Measurements from ENCODE around the gene DMXL2. TPM values are rescaled to one million over a fixed set of nuclear protein-coding genes. Genes with fewer than 3 reads are reported as not detected.
"Not testable (repeated sequence)": the region's sequence is repeated elsewhere in the genome, so short reads cannot be mapped to it uniquely, and the experiment has no call there.

Gene DMXL2
- total RNA-seq, 1 experiment from 2014 or later, result 31.2 TPM

DNA sequence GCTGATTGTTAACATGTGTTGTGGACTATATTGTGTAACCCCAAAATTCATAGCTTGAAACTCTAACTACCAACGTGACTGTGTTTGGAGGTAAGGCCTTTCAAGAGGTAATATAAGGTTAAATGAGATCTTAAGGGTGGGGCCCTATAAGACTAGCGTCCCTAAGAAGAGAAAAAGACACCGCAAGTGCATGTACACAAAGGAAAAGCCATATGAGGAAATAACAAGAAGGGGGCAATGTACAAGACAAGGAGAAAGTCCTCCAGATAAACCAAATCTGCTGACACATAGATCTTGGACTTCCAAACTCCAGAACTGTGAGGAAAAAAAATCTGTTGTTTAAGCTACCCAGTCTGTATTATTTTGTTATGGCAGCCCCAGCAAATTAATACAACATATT, 8.6 kb downstream of the DMXL2 start:
- no peaks in the 10 kb centered on the region for H3K27me3 ChIP-seq (replicated peaks)
- H3K4me1 ChIP-seq (replicated peaks), result no peaks in the 10 kb centered on the region
- no peak overlapping the region for H3K4me3 ChIP-seq
- no peak for DNase-seq (ENCODE audit: low read depth in 1 of 2, low spot score in 2 of 2)
- H3K36me3 ChIP-seq, result no peaks in the 10 kb centered on the region
- no peaks in the 10 kb centered on the region for H3K9me3 ChIP-seq (replicated peaks)
- no peak overlapping the region for H3K27ac ChIP-seq

DNA sequence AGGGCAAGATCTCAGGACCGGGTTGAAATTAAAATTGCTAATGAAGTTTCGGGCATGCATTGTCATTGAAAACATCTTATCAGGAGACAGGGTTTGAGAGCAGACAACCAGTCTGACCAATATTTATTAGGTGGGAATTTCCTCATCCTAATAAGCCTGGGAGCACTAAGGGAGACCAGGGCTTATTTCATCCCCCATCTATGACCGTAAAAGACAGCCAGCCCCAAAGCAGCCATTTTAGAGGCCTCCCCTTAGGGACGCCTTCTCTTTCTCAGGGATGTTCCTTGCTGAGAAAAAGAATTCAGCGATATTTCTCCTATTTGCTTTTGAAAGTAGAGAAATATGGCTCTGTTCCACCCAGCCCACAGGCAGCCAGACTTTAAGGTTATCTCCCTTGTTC, 9.9 kb downstream of the DMXL2 start:
- H3K4me3 ChIP-seq; DNase-seq (ENCODE audit: low read depth in 1 of 2, low spot score in 2 of 2); H3K27me3 ChIP-seq (replicated peaks); H3K4me1 ChIP-seq (replicated peaks); H3K36me3 ChIP-seq; H3K9me3 ChIP-seq (replicated peaks); H3K27ac ChIP-seq: not testable (repeated sequence)

DNA sequence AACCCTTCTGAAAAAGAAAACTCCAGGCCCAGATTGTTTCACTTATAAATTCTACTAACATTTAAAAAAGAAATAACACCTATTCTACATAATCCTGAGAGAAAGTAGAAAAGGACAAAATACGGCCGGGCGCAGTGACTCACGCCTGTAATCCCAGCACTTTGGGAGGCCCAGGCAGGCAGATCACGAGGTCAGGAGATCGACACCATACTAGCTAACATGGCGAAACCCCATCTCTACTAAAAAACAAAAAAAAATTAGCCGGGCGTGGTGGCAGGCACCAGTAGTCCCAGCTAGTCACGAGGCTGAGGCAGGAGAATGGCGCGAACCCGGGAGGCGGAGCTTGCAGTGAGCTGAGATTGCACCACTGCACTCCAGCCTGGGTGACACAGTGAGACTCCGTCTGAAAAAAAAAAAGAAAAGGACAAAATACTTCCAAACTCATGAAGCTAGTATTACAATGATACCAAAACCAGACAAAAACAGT, 19.1 kb downstream of the DMXL2 start:
- H3K9me3 ChIP-seq (replicated peaks); H3K36me3 ChIP-seq; H3K4me1 ChIP-seq (replicated peaks); DNase-seq (ENCODE audit: low read depth in 1 of 2, low spot score in 2 of 2); H3K27ac ChIP-seq; H3K27me3 ChIP-seq (replicated peaks); H3K4me3 ChIP-seq: not testable (repeated sequence)

DNA sequence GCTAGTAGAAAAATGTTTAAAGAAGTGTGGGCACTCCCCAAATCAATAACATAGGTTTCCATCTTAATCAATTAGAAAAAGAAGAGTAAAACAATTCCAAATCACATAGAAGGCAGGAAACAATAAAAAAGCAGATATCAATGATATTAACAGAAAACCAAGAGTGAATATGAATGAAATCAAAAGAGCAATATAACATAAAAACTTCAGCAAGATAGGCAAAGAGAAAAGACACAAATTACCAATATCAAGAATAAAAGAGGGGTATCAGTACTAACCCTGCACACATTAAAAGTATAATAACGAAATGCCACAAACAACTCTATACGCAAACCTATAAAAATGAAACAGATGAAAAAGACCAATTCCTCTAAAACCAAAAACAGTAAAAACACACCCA, 19.6 kb downstream of the DMXL2 start:
- DNase-seq (ENCODE audit: low read depth in 1 of 2, low spot score in 2 of 2), result no peak
- Histone ChIP-seq H3K4me1 (replicated peaks) (no peaks in the 10 kb centered on the region), H3K4me3 (no peak overlapping the region), H3K27ac (no peak overlapping the region), H3K27me3 (replicated peaks) (no peaks in the 10 kb centered on the region), H3K9me3 (replicated peaks) (no peaks in the 10 kb centered on the region), H3K36me3 (no peaks in the 10 kb centered on the region)

DNA sequence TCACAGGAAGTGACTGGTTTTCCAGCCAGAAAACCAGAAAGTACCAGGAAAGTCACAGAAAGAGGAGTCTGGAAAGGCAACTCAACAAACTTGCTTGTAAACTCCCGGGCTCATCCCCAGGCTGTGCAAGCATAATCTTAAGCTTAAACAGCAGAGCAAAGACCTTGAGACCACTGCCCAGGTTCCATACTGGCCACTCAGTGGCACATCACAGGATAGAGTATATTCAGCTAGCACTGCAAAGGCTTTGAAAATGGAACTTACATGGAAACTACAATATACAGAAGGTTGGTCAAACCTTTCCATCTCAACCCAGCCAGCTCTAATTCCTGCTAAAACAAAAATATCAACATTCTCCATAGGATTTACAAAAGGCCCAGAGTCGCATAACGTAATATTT, 20.1 kb downstream of the DMXL2 start:
- H3K36me3 ChIP-seq, result no peaks in the 10 kb centered on the region
- no peaks in the 10 kb centered on the region for H3K4me1 ChIP-seq (replicated peaks)
- H3K27me3 ChIP-seq (replicated peaks), result no peaks in the 10 kb centered on the region
- no peak overlapping the region for H3K4me3 ChIP-seq
- no peak for DNase-seq (ENCODE audit: low read depth in 1 of 2, low spot score in 2 of 2)
- H3K27ac ChIP-seq, result no peak overlapping the region
- H3K9me3 ChIP-seq (replicated peaks), result no peaks in the 10 kb centered on the region

DNA sequence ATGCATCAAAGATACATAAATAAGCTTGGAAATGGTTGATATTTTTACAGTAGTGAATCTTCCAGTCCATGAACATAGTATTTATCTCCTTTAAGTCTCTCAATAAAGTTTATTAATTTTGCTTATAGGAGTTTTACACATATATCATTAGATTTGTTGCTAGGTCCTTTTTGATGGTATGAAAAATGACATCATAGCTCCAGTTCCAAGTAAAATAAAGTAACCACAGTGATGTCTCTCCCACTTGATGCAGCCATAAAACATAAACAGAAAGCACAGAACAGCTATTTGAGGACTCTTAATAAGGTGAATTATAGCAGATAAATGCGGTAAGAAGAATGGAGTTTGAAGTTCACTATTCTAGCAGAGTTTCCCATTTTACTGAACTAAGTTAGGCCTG, 20.8 kb downstream of the DMXL2 start:
- Histone ChIP-seq H3K9me3 (replicated peaks) (no peaks in the 10 kb centered on the region), H3K4me1 (replicated peaks) (no peaks in the 10 kb centered on the region), H3K27me3 (replicated peaks) (no peaks in the 10 kb centered on the region), H3K36me3 (no peaks in the 10 kb centered on the region), H3K27ac (no peak overlapping the region), H3K4me3 (no peak overlapping the region)
- no peak for DNase-seq (ENCODE audit: low read depth in 1 of 2, low spot score in 2 of 2)

DNA sequence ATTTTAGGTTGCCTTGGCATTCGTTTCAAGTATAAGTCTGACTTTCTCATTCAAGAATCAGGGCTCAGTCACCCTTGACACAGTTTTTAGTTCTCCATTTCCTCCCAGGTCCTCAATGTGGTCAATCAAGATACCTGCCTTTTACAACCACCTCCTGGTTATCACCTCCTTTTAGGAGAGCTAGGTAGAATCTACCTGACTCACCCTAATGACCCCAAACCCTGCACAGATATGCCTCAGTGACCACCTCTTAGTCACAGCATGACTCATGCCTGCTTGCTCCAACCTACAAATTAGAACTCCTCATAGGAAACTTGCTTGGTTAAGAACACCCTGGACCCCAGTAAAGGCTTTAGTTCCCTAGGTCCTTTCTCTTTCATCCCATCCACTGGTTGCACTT, 22.5 kb downstream of the DMXL2 start:
- Histone ChIP-seq H3K9me3 (replicated peaks) (no peaks in the 10 kb centered on the region), H3K27ac (no peak overlapping the region), H3K36me3 (no peaks in the 10 kb centered on the region), H3K27me3 (replicated peaks) (no peaks in the 10 kb centered on the region), H3K4me1 (replicated peaks) (no peaks in the 10 kb centered on the region), H3K4me3 (no peak overlapping the region)
- DNase-seq (ENCODE audit: low read depth in 1 of 2, low spot score in 2 of 2), result no peak

DNA sequence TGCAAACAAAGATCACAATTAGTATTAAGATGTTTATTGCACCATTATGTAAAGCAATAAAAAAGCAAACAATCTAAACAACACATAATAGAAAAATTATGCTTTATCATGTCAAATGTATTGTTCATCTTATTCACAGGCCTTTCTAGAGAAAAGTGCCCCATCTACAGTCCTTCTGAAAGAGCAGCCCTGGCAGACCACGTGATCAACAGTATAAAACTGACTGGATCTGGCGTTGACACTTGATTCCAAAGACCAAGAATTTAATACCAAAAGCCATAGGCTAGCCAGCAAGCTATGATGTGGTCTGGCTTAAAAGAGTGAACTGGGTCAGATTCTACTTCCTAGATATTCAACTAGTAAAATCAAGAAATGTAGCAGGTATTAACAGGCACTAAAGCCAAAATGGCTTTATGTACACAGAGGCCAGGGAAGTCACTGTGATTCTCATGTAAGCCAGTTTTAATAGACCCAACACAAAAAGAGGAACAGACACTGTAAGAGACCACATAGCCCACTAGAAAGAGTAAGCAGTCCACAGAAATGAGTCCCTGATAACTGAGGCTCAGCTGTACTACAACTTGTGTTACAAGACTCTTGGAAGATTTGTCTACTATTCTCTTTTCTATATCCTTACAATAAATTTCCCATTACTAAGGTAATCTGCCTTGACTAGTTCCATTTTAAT, 32.5 kb downstream of the DMXL2 start:
- Histone ChIP-seq H3K4me1 (replicated peaks) (no peaks in the 10 kb centered on the region), H3K27me3 (replicated peaks) (no peaks in the 10 kb centered on the region), H3K27ac (no peak overlapping the region), H3K4me3 (no peak overlapping the region), H3K36me3 (no peaks in the 10 kb centered on the region), H3K9me3 (replicated peaks) (no peaks in the 10 kb centered on the region)
- DNase-seq (ENCODE audit: low read depth in 1 of 2, low spot score in 2 of 2), result no peak

DNA sequence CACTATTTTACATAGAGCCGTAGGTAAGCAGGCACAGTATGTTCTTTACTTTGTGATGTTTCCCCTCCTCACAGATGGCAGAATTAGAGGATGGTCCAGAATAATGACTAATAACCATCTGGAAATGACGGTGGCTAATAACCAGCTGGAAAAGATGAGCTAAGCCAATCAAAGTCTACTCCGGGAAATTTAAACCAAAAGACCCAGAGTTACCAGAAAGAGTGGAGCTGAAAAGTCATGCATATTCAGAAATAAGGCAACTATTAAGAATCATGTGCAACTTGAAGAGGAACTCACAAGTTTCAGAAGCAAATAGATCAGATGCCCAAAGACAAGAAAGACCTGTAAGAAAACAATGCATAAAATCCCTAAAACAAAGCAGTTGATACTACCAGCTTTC, 33.6 kb downstream of the DMXL2 start:
- Histone ChIP-seq H3K27me3 (replicated peaks) (no peaks in the 10 kb centered on the region), H3K27ac (no peak overlapping the region), H3K9me3 (replicated peaks) (no peaks in the 10 kb centered on the region), H3K4me3 (no peak overlapping the region), H3K4me1 (replicated peaks) (no peaks in the 10 kb centered on the region), H3K36me3 (no peaks in the 10 kb centered on the region)
- DNase-seq (ENCODE audit: low read depth in 1 of 2, low spot score in 2 of 2), result no peak

DNA sequence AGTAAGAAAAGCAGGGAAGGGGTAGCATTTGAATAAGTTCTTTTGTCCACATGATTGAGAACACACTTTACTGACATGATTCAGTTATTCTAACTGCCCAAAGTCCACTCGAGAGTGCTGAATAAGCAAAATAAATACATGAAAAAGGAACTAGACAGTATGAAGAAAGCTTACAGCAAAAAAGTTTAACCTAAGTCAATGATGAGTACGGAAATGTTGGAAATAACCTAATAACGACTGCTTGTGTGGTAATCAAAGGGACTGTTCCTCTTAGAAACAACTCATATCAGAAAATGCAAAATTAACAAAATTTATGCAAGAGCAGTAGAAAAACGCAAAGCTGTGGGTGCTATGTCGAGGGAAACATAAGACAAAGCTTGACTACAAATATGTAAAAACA, 36.6 kb downstream of the DMXL2 start:
- Histone ChIP-seq H3K36me3 (no peaks in the 10 kb centered on the region), H3K27me3 (replicated peaks) (no peaks in the 10 kb centered on the region), H3K27ac (no peak overlapping the region), H3K9me3 (replicated peaks) (no peaks in the 10 kb centered on the region), H3K4me3 (no peak overlapping the region), H3K4me1 (replicated peaks) (no peaks in the 10 kb centered on the region)
- no peak for DNase-seq (ENCODE audit: low read depth in 1 of 2, low spot score in 2 of 2)

DNA sequence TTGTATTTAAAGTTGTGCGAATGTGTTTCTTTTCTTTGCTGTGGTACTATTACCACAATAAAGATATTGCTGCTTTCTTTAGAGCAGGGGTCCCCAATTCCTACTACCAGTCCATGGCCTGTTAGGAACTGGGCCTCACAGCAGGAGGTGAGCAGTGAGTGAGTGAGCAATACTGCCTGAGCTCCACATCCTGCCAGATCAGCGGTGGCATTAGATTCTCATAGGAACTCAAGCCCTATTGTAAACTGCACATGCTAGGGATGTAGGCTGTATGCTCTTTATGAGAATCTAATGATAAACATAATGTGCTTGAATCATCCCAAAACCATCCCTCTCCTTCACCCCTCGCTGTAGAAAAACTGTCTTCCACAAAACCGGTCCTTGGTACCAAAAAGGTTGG, 41.6 kb downstream of the DMXL2 start:
- Histone ChIP-seq H3K36me3 (no peaks in the 10 kb centered on the region), H3K9me3 (replicated peaks) (no peaks in the 10 kb centered on the region), H3K27ac (no peak overlapping the region), H3K4me3 (no peak overlapping the region), H3K4me1 (replicated peaks) (no peaks in the 10 kb centered on the region), H3K27me3 (replicated peaks) (no peaks in the 10 kb centered on the region)
- DNase-seq (ENCODE audit: low read depth in 1 of 2, low spot score in 2 of 2), result no peak

DNA sequence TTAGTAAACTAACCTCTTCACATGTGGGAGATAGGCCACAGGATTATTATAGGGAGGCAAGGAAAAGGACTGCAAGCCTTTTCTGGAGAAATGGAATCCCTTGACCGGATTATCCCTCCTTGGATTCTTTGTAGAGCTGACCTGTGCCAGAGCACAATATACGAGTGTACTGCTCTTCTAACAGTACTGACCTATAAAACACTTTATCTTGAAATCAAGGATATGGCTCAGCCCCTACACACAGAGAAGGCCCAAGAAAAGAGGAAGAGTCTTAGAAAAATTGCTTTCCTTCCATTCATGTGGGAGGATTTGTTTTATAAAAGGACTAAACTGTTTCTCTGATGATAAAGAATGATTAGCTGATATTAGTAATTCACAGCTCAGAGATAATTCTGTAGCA, 42.2 kb downstream of the DMXL2 start:
- no peaks in the 10 kb centered on the region for H3K27me3 ChIP-seq (replicated peaks)
- H3K4me1 ChIP-seq (replicated peaks), result no peaks in the 10 kb centered on the region
- no peaks in the 10 kb centered on the region for H3K9me3 ChIP-seq (replicated peaks)
- H3K4me3 ChIP-seq, result no peak overlapping the region
- no peak for DNase-seq (ENCODE audit: low read depth in 1 of 2, low spot score in 2 of 2)
- H3K27ac ChIP-seq, result no peak overlapping the region
- H3K36me3 ChIP-seq, result no peaks in the 10 kb centered on the region

DNA sequence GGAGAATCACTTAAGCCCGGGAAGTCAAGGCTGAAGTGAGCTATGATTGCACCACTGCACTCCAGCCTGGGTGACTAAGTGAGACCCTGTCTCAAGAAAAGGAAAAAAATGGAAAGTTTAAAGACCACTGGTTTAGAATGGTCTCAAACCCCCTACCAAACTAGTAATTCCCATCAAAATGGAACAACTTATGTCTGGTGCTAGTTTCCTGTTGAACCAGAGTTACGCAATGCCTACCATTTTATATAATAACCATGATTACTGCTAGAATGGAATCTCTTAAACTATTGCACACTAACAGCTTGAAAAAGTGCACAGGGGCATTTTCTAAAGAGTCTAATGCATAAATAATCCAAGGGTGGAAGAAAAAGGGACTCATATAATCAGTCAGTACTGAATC, 43.6 kb downstream of the DMXL2 start:
- H3K4me3 ChIP-seq, result no peak overlapping the region
- H3K27me3 ChIP-seq (replicated peaks), result no peaks in the 10 kb centered on the region
- no peaks in the 10 kb centered on the region for H3K4me1 ChIP-seq (replicated peaks)
- H3K36me3 ChIP-seq, result no peaks in the 10 kb centered on the region
- H3K27ac ChIP-seq, result no peak overlapping the region
- DNase-seq (ENCODE audit: low read depth in 1 of 2, low spot score in 2 of 2), result no peak
- no peaks in the 10 kb centered on the region for H3K9me3 ChIP-seq (replicated peaks)

DNA sequence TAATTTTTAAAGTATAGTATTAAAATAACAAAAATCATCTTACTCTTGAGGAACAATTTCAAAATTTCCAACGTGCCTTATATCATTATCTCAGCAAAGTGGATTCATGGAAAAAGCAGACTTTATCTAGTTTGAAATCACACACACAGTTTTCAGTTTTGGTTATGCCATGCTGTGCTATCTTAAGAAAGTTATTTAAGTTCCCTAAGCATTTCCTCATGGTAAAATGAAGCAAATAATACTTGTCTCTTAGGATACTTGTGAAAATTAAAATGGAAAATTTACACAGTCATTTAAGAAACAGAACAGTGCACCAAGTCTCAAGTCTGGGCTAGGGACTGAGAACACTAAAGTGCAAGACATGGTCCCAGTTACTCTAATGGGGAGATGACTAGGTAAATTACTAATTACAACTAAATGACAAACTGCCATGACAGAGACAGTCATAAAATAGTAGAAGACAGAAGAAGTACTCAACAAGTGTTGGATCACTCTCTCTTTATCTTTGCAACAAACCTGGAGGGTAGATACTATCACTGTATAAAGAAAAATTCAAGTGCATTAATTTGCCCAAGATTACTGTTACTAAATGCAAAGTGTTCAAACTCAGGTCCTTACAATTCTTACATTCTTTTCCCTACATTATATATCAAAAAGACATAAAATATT, 44.8 kb downstream of the DMXL2 start:
- DNase-seq (ENCODE audit: low read depth in 1 of 2, low spot score in 2 of 2), result no peak
- Histone ChIP-seq H3K27ac (no peak overlapping the region), H3K4me1 (replicated peaks) (no peaks in the 10 kb centered on the region), H3K36me3 (no peaks in the 10 kb centered on the region), H3K27me3 (replicated peaks) (no peaks in the 10 kb centered on the region), H3K9me3 (replicated peaks) (no peaks in the 10 kb centered on the region), H3K4me3 (no peak overlapping the region)

Measured in SJSA1 (cell line).